CD4-positive, alpha-beta T cell treated with Interleukin-6 for 4 hours (primary cell): Measurements from ENCODE around the gene ZGPAT.
A peak's percentile ranks its signal among the peaks of the same experiment; 100 is the strongest.

ENCODE experiments used
- DNase-seq: peaks from one replicate; pipeline ENCODE4 v3.0.0-alpha.2; 2020; ENCODE audit warnings: mixed read lengths

ZGPAT gene

GRCh38 chr20:63678667-63679465 lies 29.0 kb upstream of the ZGPAT start:
- no peak for DNase-seq

- DNase-seq: no peak
Measured at GRCh38 chr20:63679799-63680305, 28.0 kb upstream of the ZGPAT start.

GRCh38 chr20:63680427-63680826 lies 27.4 kb upstream of the ZGPAT start:
- DNase-seq: no peak

- no peak for DNase-seq
Measured at GRCh38 chr20:63680857-63681608, 26.8 kb upstream of the ZGPAT start.

- no peak for DNase-seq
Measured at GRCh38 chr20:63681609-63682142, 26.2 kb upstream of the ZGPAT start.

- no peak for DNase-seq
Measured at GRCh38 chr20:63682384-63683139, 25.3 kb upstream of the ZGPAT start.

GRCh38 chr20:63685269-63686026 lies 22.4 kb upstream of the ZGPAT start:
- no peak for DNase-seq

GRCh38 chr20:63686094-63686491 lies 21.7 kb upstream of the ZGPAT start:
- no peak for DNase-seq

- DNase-seq: peak; percentile 43
Measured at GRCh38 chr20:63686492-63687321, 21.1 kb upstream of the ZGPAT start.

- DNase-seq: no peak
Measured at GRCh38 chr20:63687419-63688178, 20.2 kb upstream of the ZGPAT start.

- DNase-seq: no peak
Measured at GRCh38 chr20:63688228-63689045, 19.4 kb upstream of the ZGPAT start.

- DNase-seq: no peak
Measured at GRCh38 chr20:63689046-63690002, 18.5 kb upstream of the ZGPAT start.

- no peak for DNase-seq
Measured at GRCh38 chr20:63690003-63690897, 17.6 kb upstream of the ZGPAT start.

- no peak for DNase-seq
Measured at GRCh38 chr20:63690898-63691710, 16.7 kb upstream of the ZGPAT start.

GRCh38 chr20:63691711-63692435 lies 16.0 kb upstream of the ZGPAT start:
- DNase-seq: no peak
